ENCODE measurements around the gene ABLIM1.

Gene ABLIM1

GRCh38 chr10:114647545-114648138 is 10.4 kb downstream of the ABLIM1 start:
- DNase-seq (ENCODE audit: low read depth), result no peak

DNA sequence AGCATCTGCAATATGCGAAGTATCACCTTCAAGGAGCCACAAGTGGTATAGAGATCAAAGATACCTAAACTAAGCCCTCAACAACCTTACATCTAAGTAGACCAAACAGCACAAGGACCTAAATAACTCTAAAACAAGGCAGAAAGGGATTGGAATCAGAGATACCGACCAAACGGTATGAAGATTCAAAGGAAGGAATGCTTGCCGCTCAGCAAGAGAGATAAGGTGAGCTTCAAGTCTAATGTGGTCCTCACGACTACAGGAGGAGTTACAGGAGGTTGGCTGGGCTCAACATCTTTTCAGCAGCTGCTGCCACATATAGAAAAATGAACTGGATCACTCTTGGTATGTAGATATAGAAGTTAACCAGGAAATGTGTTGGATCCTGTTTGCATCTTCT is 11.6 kb downstream of the ABLIM1 start:
- no peak for DNase-seq (ENCODE audit: low read depth)

DNA sequence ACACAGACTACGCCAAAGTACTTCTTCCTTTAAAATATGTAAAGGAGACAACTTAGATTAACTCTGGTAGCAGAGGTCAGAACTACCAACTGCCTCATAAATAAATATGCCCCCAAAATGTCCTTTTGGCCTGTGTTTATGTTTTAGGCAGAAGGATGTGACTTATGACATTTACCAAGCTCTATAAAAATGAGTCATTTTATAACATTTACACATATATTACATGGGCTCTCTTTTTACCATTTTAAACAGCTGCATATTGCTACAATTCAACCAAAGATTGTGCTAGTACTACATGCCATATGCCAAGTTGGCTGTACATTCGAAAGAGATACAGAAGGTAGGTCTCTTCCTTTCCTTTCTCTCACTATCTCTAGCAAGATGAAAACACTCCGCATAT is 12.4 kb downstream of the ABLIM1 start:
- no peak for DNase-seq (ENCODE audit: low read depth)

DNA sequence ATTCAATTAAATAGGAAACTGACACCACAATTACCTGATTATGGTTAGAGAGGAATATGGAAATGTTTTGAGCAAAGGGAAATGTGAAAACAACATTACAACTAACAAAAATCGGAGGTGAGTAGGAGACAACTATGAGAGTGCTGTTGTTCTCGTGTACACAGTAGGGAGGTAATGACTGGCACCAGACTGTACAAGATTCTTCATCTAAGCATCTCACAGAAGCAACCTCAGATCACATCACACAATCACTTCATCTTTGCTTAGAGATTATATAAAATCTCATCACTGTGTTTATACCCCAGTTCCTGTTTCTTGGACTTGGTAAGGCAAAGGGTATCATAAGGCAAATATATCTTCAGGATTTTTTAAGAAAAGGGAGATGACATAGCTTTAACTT is 14.9 kb downstream of the ABLIM1 start:
- no peak for DNase-seq (ENCODE audit: low read depth)

DNA sequence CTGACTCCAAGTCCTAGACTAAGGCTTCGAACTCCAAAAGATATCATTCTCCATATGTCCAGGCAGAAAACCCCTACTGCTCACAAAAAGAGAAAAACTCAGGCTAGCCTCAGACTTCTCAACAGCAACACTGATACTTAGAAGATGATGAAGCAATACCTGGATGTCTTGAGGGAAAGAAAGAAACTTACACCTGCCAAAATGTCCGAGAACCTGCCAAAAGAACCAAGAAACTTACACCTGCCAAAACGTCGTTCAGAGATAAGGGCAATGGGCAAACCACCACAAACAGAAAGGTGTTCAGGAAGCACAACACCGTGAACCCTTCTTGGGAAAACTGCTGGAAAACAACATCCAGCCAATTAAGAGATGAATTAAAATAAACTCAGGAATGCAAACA is 15.3 kb downstream of the ABLIM1 start:
- no peak for DNase-seq (ENCODE audit: low read depth)

- no peak for DNase-seq (ENCODE audit: low read depth)
Measured at GRCh38 chr10:114638821-114639625, 19.1 kb downstream of the ABLIM1 start.

GRCh38 chr10:114635797-114636550 is 22.1 kb downstream of the ABLIM1 start:
- DNase-seq (ENCODE audit: low read depth), result no peak

DNA sequence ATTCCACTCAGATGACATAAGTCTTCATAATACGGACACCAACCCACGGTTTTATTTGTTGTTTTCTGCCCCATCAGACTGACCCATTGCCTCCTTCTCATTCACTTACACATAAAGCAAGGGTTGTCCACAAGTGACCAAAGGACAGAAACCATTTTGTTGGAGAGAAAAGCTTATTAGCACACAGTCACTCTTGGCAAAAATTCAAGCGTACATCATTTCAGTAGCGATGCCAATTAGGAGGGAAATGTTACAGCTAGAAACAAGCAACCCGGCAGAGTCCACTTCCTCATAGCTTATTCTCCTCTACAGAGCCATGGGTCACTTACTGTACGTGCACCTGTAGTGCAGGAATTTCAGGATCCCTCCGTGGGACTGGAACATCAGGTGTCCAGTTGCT is 23.0 kb downstream of the ABLIM1 start:
- DNase-seq (ENCODE audit: low read depth), result no peak

- peak; percentile 61 for DNase-seq (ENCODE audit: low read depth)
Measured at GRCh38 chr10:114634609-114634979, 23.5 kb downstream of the ABLIM1 start.

DNA sequence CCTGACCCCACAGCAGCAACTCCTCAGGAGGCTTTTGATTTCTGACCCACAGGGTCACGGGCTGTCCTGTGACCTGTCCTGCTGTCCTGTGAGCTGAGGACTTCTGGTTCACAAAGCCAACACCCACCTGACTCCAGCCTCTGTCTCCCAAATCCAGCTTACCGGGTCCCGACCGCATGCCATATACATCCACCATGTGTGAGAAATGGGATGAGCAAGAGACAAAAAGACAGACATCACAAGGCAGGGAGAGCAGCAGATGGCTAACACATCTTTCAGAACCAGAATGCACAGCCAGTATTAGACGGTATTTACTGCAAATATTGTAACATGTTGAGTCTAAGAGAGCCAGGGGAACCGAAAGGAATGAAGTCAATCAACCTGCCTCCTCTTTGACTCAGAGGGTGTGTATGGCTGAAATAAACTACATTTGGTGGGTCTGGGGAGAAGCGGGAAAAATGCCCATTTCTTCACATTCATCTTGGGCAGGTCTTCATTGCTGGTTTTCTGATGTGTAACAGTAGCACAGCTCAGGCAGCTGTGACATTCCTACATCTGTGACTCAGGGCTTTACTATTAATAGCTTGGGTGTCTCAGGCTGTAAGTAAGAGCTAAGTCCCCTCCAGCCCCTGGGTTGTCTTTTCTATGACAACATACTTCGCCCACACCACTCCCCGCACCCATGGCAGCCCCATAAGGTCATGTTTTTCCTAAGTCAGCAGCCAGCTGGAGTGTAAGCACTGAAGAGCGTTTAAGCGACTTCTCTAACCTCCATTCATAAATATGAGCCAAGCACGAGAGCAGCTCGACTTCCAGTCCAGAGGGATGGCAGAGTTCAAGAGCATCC is 25.0 kb downstream of the ABLIM1 start:
- DNase-seq (ENCODE audit: low read depth), result peak; percentile 79

- DNase-seq (ENCODE audit: low read depth), result no peak
Measured at GRCh38 chr10:114631666-114632417, 26.2 kb downstream of the ABLIM1 start.

GRCh38 chr10:114631090-114631665 is 26.9 kb downstream of the ABLIM1 start:
- DNase-seq (ENCODE audit: low read depth), result no peak

GRCh38 chr10:114629824-114630730 is 28.0 kb downstream of the ABLIM1 start:
- no peak for DNase-seq (ENCODE audit: low read depth)

GRCh38 chr10:114629083-114629823 is 28.8 kb downstream of the ABLIM1 start:
- DNase-seq (ENCODE audit: low read depth), result no peak

- DNase-seq (ENCODE audit: low read depth), result no peak
Measured at GRCh38 chr10:114628106-114628505, 30.0 kb downstream of the ABLIM1 start.

- DNase-seq (ENCODE audit: low read depth), result no peak
Measured at GRCh38 chr10:114626841-114627240, 31.2 kb downstream of the ABLIM1 start.

- no peak for DNase-seq (ENCODE audit: low read depth)
Measured at GRCh38 chr10:114624951-114625780, 32.9 kb downstream of the ABLIM1 start.

GRCh38 chr10:114624422-114624821 is 33.7 kb downstream of the ABLIM1 start:
- DNase-seq (ENCODE audit: low read depth), result no peak

All from HS-27A (cell line).